ENCODE data around the gene NDUFA3.

DNA sequence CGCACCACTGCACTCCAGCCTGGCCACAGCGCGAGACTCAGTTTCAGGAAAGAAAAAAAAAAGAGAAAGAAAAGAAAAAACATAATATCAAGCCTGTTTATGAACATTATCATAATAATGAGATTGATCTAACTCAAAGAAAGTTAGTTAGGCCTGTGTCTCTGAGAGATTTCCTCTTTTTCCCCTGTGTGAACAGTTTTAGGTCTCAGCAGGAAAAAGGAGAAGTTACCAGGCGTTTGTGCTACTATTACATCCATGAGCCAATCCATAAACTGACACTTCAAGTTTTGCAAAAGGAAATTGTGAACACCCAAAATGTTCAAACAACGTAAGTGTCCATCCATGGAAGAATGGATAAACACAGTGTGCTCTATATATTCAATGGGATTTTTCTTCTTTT lies 25.3 kb upstream of the NDUFA3 start:
- TF ChIP-seq, protein P1, sequence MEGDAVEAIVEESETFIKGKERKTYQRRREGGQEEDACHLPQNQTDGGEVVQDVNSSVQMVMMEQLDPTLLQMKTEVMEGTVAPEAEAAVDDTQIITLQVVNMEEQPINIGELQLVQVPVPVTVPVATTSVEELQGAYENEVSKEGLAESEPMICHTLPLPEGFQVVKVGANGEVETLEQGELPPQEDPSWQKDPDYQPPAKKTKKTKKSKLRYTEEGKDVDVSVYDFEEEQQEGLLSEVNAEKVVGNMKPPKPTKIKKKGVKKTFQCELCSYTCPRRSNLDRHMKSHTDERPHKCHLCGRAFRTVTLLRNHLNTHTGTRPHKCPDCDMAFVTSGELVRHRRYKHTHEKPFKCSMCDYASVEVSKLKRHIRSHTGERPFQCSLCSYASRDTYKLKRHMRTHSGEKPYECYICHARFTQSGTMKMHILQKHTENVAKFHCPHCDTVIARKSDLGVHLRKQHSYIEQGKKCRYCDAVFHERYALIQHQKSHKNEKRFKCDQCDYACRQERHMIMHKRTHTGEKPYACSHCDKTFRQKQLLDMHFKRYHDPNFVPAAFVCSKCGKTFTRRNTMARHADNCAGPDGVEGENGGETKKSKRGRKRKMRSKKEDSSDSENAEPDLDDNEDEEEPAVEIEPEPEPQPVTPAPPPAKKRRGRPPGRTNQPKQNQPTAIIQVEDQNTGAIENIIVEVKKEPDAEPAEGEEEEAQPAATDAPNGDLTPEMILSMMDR (IDR thresholded peaks at IDR 0.05): no peak
- TF ChIP-seq POLR2A (IDR thresholded peaks at IDR 0.05): no peak

Data from uterus (tissue), 2 donors.